CD4-positive, alpha-beta T cell treated with Interleukin-12 subunit alpha and Interleukin-12 subunit beta, for 1 hour (primary cell): Measurements from ENCODE around the gene SSH3.
A peak's percentile ranks its signal among the peaks of the same experiment; 100 is the strongest.

Experiments
- DNase-seq: peaks from one replicate; pipeline ENCODE4 v3.0.0-alpha.2; 2020

SSH3 gene

GRCh38 chr11:67268081-67268961, 35.0 kb upstream of the SSH3 start:
- DNase-seq = peak; percentile 70

- no peak for DNase-seq
Observed at GRCh38 chr11:67268962-67269268, 34.4 kb upstream of the SSH3 start.

GRCh38 chr11:67269401-67270255, 33.7 kb upstream of the SSH3 start:
- no peak for DNase-seq

- no peak for DNase-seq
Observed at GRCh38 chr11:67270256-67271204, 32.8 kb upstream of the SSH3 start.

- no peak for DNase-seq
Observed at GRCh38 chr11:67271205-67271540, 32.2 kb upstream of the SSH3 start.

GRCh38 chr11:67271541-67272284, 31.6 kb upstream of the SSH3 start:
- DNase-seq = peak; percentile 66

GRCh38 chr11:67272327-67273259, 30.7 kb upstream of the SSH3 start:
- no peak for DNase-seq

GRCh38 chr11:67273260-67273990, 29.9 kb upstream of the SSH3 start:
- DNase-seq = no peak

GRCh38 chr11:67274768-67275605, 28.3 kb upstream of the SSH3 start:
- DNase-seq = no peak

GRCh38 chr11:67275606-67276409, 27.5 kb upstream of the SSH3 start:
- no peak for DNase-seq

GRCh38 chr11:67276781-67277230, 26.5 kb upstream of the SSH3 start:
- DNase-seq = no peak

- DNase-seq = peak; percentile 94
Observed at GRCh38 chr11:67277231-67277961, 25.9 kb upstream of the SSH3 start.

- DNase-seq = no peak
Observed at GRCh38 chr11:67278135-67278938, 25.0 kb upstream of the SSH3 start.

- no peak for DNase-seq
Observed at GRCh38 chr11:67278939-67279588, 24.3 kb upstream of the SSH3 start.

GRCh38 chr11:67279589-67280340, 23.6 kb upstream of the SSH3 start:
- no peak for DNase-seq
